IMR-90 (cell line): ENCODE results near the gene NDUFAF2. TPM values are rescaled to one million over a fixed set of nuclear protein-coding genes. Genes with fewer than 3 reads are reported as not detected.

Experiments used
- ATAC-seq: fragments of 200-7000 bp; cut with Tn5 transposase; 2 replicates; pipeline ENCODE4 v1.9.1; 2020; ENCODE audit warnings: low read depth, mild to moderate bottlenecking, moderate library complexity
- BruUV-seq: library from RNA; stranded (reverse); fragments of 400-500 nt; replicated peaks from 2 replicates; lab custom pipeline; 2021; lab: Mats Ljungman, UMichigan
- CTCF ChIA-PET: fragments of 300-600 bp; formaldehyde crosslinking; extraction: SDS; loops from one replicate; lab custom pipeline; 2021; ENCODE audit warnings: antibody characterized with exemption; lab: Yijun Ruan, JAX
- POLR2A ChIA-PET: fragments of 300-600 bp; sonication (Branson Sonifier 250); formaldehyde crosslinking; loops from one replicate; lab custom pipeline; 2022; ENCODE audit warnings: antibody characterized with exemption; ENCODE audit not compliant: unreplicated experiment; lab: Charles Lee
- DNase-seq: peaks from one replicate; pipeline ENCODE4 v3.0.0; 2013
- H2AFZ ChIP-seq: replicated peaks from 2 replicates; pipeline ENCODE3; 2013; ENCODE audit warnings: low read length, mild to moderate bottlenecking; ENCODE audit not compliant: poor library complexity
- H2AK5ac ChIP-seq: 2 replicates; pipeline ENCODE4 v1.6.1; 2013; ENCODE audit warnings: low read depth, low read length, inconsistent platforms
- H2AK9ac ChIP-seq: replicated peaks from 2 replicates; pipeline ENCODE3; 2013; ENCODE audit warnings: mild to moderate bottlenecking, low read depth, low read length, moderate library complexity; ENCODE audit not compliant: poor library complexity
- H2BK120ac ChIP-seq: 2 replicates; pipeline ENCODE4 v1.6.1; 2013; ENCODE audit warnings: low read depth, low read length, inconsistent platforms
- H2BK15ac ChIP-seq: 3 replicates; pipeline ENCODE4 v1.6.1; 2013; ENCODE audit warnings: low read depth, low read length, inconsistent platforms
- H2BK20ac ChIP-seq: 2 replicates; pipeline ENCODE4 v1.6.1; 2013; ENCODE audit warnings: low read depth, mild to moderate bottlenecking, inconsistent platforms, low read length, moderate library complexity
- H2BK5ac ChIP-seq: 2 replicates; pipeline ENCODE4 v1.6.1; 2013; ENCODE audit warnings: mild to moderate bottlenecking, low read depth, low read length, inconsistent platforms; ENCODE audit not compliant: poor library complexity, severe bottlenecking
- H3K14ac ChIP-seq: replicated peaks from 2 replicates; pipeline ENCODE4 v1.6.1; 2013; ENCODE audit warnings: low read depth, low read length, inconsistent platforms
- H3K18ac ChIP-seq: 2 replicates; pipeline ENCODE4 v1.6.1; 2013; ENCODE audit warnings: low read depth, low read length, control low read depth
- H3K23ac ChIP-seq: 2 replicates; pipeline ENCODE4 v1.6.1; 2013; ENCODE audit warnings: low read depth, low read length, inconsistent platforms
- H3K27ac ChIP-seq: 2 replicates; pipeline ENCODE4 v1.5.1; 2013; ENCODE audit warnings: mild to moderate bottlenecking, control low read depth, low read length; ENCODE audit not compliant: insufficient read depth
- H3K27me3 ChIP-seq: 2 replicates; pipeline ENCODE4 v1.6.1; 2013; ENCODE audit warnings: low read length; ENCODE audit not compliant: control insufficient read depth, insufficient read depth
- H3K36me3 ChIP-seq: 2 replicates; pipeline ENCODE4 v1.6.1; 2013; ENCODE audit warnings: low read length, mixed read lengths; ENCODE audit not compliant: control insufficient read depth, insufficient read depth
- H3K4ac ChIP-seq: 2 replicates; pipeline ENCODE4 v1.6.1; 2013; ENCODE audit warnings: low read depth, low read length, inconsistent platforms
- H3K4me1 ChIP-seq: 2 replicates; pipeline ENCODE4 v1.6.1; 2013; ENCODE audit warnings: low read length, mixed read lengths; ENCODE audit not compliant: control insufficient read depth, insufficient read depth
- H3K4me2 ChIP-seq: 2 replicates; pipeline ENCODE4 v1.6.1; 2013; ENCODE audit warnings: low read depth, mild to moderate bottlenecking, control low read depth, low read length, moderate library complexity
- H3K4me3 ChIP-seq: 2 replicates; pipeline ENCODE4 v1.5.1; 2013; ENCODE audit warnings: low read depth, mild to moderate bottlenecking, control low read depth, low read length, moderate library complexity; ENCODE audit not compliant: insufficient read depth
- H3K56ac ChIP-seq: 2 replicates; pipeline ENCODE4 v1.6.1; 2013; ENCODE audit warnings: low read length, inconsistent platforms; ENCODE audit not compliant: insufficient read depth; ENCODE audit errors: extremely low read depth
- H3K79me1 ChIP-seq, 2 experiments: 2 replicates each; pipeline ENCODE4 v1.6.1; 2013; ENCODE audit warnings: low read length in 2 of 2, inconsistent platforms in 1 of 2, low read depth in 1 of 2
- H3K9ac ChIP-seq: 2 replicates; pipeline ENCODE4 v1.6.1; 2013; ENCODE audit warnings: low read depth, low read length, control low read depth
- H3K9me1 ChIP-seq: 2 replicates; pipeline ENCODE4 v1.6.1; 2013; ENCODE audit warnings: low read length, inconsistent platforms; ENCODE audit not compliant: insufficient read depth
- H3K9me3 ChIP-seq: 2 replicates; pipeline ENCODE4 v1.6.1; 2013; ENCODE audit warnings: low read length; ENCODE audit not compliant: control insufficient read depth, insufficient read depth
- H4K20me1 ChIP-seq: 2 replicates; pipeline ENCODE4 v1.6.1; 2013; ENCODE audit warnings: low read length, inconsistent platforms; ENCODE audit not compliant: insufficient read depth
- H4K5ac ChIP-seq: 2 replicates; pipeline ENCODE4 v1.6.1; 2013; ENCODE audit warnings: mild to moderate bottlenecking, low read depth, low read length, control low read depth
- H4K8ac ChIP-seq, 2 experiments: 2 replicates each; pipeline ENCODE4 v1.6.1; 2013; ENCODE audit warnings: low read depth in 2 of 2, low read length in 2 of 2, control low read depth in 1 of 2, inconsistent platforms in 1 of 2
- H4K91ac ChIP-seq: 2 replicates; pipeline ENCODE4 v1.6.1; 2013; ENCODE audit warnings: low read depth, low read length, inconsistent platforms; ENCODE audit not compliant: insufficient read depth
- BHLHE40 ChIP-seq: fragments of 150-350 bp; IDR thresholded peaks from 2 replicates; pipeline ENCODE4 v1.6.1; 2016; ENCODE audit warnings: mild to moderate bottlenecking, low read depth, low read length
- CEBPB ChIP-seq: IDR thresholded peaks from 2 replicates; pipeline ENCODE4 v1.6.1; 2012; ENCODE audit warnings: low read depth, low read length, improper control_type of control experiment
- CHD1 ChIP-seq: IDR thresholded peaks from 2 replicates; pipeline ENCODE4 v1.6.1; 2012; ENCODE audit warnings: low read depth, low read length, improper control_type of control experiment
- FOS ChIP-seq: fragments of 150-350 bp; IDR thresholded peaks from 2 replicates; pipeline ENCODE4 v1.6.1; 2016; ENCODE audit warnings: low read depth, low read length
- MAFK ChIP-seq: IDR thresholded peaks from 2 replicates; pipeline ENCODE4 v1.6.1; 2012; ENCODE audit warnings: low read depth, low read length, improper control_type of control experiment
- MAZ ChIP-seq: IDR thresholded peaks from 2 replicates; pipeline ENCODE4 v1.6.1; 2012; ENCODE audit warnings: low read depth, mild to moderate bottlenecking, low read length, improper control_type of control experiment, moderate library complexity, borderline replicate concordance
- MXI1 ChIP-seq: IDR thresholded peaks from 2 replicates; pipeline ENCODE4 v1.6.1; 2012; ENCODE audit warnings: low read depth, mild to moderate bottlenecking, low read length, moderate library complexity, borderline replicate concordance
- NFE2L2 ChIP-seq: fragments of 150-350 bp; IDR thresholded peaks from 2 replicates; pipeline ENCODE4 v1.6.1; 2016; ENCODE audit warnings: low read depth, mild to moderate bottlenecking, low read length
- POLR2A ChIP-seq: IDR thresholded peaks from 2 replicates; pipeline ENCODE4 v1.6.1; 2012; ENCODE audit warnings: mild to moderate bottlenecking, low read depth, low read length
- RAD21 ChIP-seq: IDR thresholded peaks from 2 replicates; pipeline ENCODE4 v1.6.1; 2012; ENCODE audit warnings: low read length, improper control_type of control experiment
- RCOR1 ChIP-seq: IDR thresholded peaks from 2 replicates; pipeline ENCODE4 v1.6.1; 2012; ENCODE audit warnings: mild to moderate bottlenecking, low read length, improper control_type of control experiment; ENCODE audit not compliant: insufficient replicate concordance
- RFX5 ChIP-seq: IDR thresholded peaks from 2 replicates; pipeline ENCODE4 v1.8.0; 2012; ENCODE audit warnings: low read depth, mild to moderate bottlenecking, low read length, moderate library complexity
- SMC3 ChIP-seq: fragments of 150-350 bp; IDR thresholded peaks from 2 replicates; pipeline ENCODE4 v1.6.1; 2016; ENCODE audit warnings: low read depth, mild to moderate bottlenecking, antibody characterized with exemption, low read length, moderate library complexity
- WGBS, 2 experiments: methylation state at CpG; one replicate each; pipeline versions ENCODE4 v1.1.5 to v1.1.7; 2013; ENCODE audit warnings: missing lambda C conversion rate in 2 of 2; ENCODE audit not compliant: insufficient read length in 1 of 2; ENCODE audit errors: extremely low coverage in 2 of 2; 5-methylcytosine and 5-hydroxymethylcytosine counted together
- dilution Hi-C: fragments of 300-500 bp; cut with HindIII; formaldehyde crosslinking; loops from one replicate; pipeline ENCODE4 v1.14.3; 2018; ENCODE audit warnings: low sequenced_read_pairs; ENCODE audit not compliant: unreplicated experiment
- in situ Hi-C: fragments of 300-500 bp; cut with MboI; formaldehyde crosslinking; loops from 3 replicates; pipeline ENCODE4 v1.14.3; 2019; ENCODE audit warnings: low sequenced_read_pairs, inconsistent platforms, mixed read lengths
- intact Hi-C: fragments of 100-400 bp; cut with micrococcal nuclease; formaldehyde crosslinking; loops from 2 replicates; pipeline ENCODE4 v1.10.0; 2022
- polyA plus RNA-seq, 3 experiments: library from polyadenylated mRNA; depleted of rRNA; stranded (reverse); fragments of >200 nt; gene quantifications; 2 replicates each; pipeline ENCODE4 v1.2.3, GENCODE V29; 2012; ENCODE audit warnings: low replicate concordance in 1 of 3
- total RNA-seq: library from RNA; depleted of rRNA; stranded (reverse); fragments of >200 nt; gene quantifications from 2 replicates; pipeline ENCODE4 v1.2.3, GENCODE V29; 2012
- TF ChIP-seq, protein P1 (sequence below): fragments of 150-350 bp; IDR thresholded peaks from 2 replicates; pipeline ENCODE4 v1.6.1; 2017; ENCODE audit warnings: mild to moderate bottlenecking, antibody characterized with exemption, low read length, low read depth
- TF ChIP-seq, protein P2 (sequence below): fragments of 150-350 bp; IDR thresholded peaks from 2 replicates; pipeline ENCODE4 v1.6.1; 2016; ENCODE audit warnings: low read depth, mild to moderate bottlenecking, low read length, moderate library complexity, borderline replicate concordance

NDUFAF2 gene
- total and polyA plus RNA-seq, 2 of the 4 experiments (the other 2 are of a cell fraction) = 11.8 to 24.7 TPM

DNA sequence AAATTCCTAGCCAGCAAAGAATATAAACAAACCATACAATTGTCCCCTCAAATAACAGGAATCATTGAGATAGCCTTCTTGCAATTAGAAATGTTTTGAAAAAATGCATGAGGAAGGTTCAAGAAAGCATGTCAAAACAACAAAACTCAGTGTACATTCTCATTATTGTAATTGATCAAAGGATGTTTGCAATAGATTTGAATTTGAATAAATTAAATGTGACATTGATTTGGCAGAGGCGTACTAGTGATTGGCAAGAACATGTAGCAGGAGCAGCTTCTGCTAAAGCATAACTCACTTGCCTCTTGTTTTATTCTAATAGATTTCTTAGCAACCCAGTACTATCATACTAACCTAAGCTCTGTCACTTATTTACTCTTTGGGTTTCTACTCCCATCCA is 197.4 kb downstream of the NDUFAF2 start:
- Histone ChIP-seq H3K9me3 (no peaks in the 10 kb centered on the region), H3K27ac (no peak overlapping the region), H2BK20ac (no peak overlapping the region), H3K4me3 (no peak overlapping the region), H4K8ac (no peak overlapping the region), H4K91ac (no peak overlapping the region), H3K36me3 (no peaks in the 10 kb centered on the region), H4K20me1 (no peaks in the 10 kb centered on the region; the same call in 1 of the 2 replicates), H3K79me1 (peaks cover 0 to 3% of the 10 kb centered on the region in 2 experiments; a peak in 1 of 4 replicates), H3K27me3 (no peaks in the 10 kb centered on the region), H2BK5ac (no peak overlapping the region), H2AFZ (no peak overlapping the region), H3K4me1 (no peaks in the 10 kb centered on the region), H3K4ac (no peak overlapping the region), H3K23ac (no peak overlapping the region), H2AK5ac (no peak overlapping the region), H3K14ac (no peak overlapping the region), H3K9ac (no peak overlapping the region), H3K18ac (no peak overlapping the region), H3K9me1 (no peaks in the 10 kb centered on the region; the same call in 1 of the 2 replicates), H4K5ac (no peak overlapping the region), H2AK9ac (no peak overlapping the region), H2BK15ac (no peak overlapping the region), H3K4me2 (no peak overlapping the region), H2BK120ac (no peak overlapping the region), H3K56ac (no peak overlapping the region)
- DNase-seq (no peak), ATAC-seq (no peak)
- BruUV-seq = no TSS peak
- no CpG with 5 or more reads among the region's 1 CpG for WGBS, 2 experiments
- dilution Hi-C loops (no loop called here), in situ Hi-C loops (no loop called here), intact Hi-C loops (no loop called here)
- ChIA-PET POLR2A (no interaction called here), CTCF (no interaction called here)
- TF ChIP-seq RAD21 (no peak), CEBPB (no peak), MAZ (no peak), NFE2L2 (no peak), MXI1 (no peak), POLR2A (no peak), MAFK (no peak), RFX5 (no peak), FOS (no peak), BHLHE40 (no peak), RCOR1 (no peak), CHD1 (no peak), SMC3 (no peak)
- TF ChIP-seq, protein P1, sequence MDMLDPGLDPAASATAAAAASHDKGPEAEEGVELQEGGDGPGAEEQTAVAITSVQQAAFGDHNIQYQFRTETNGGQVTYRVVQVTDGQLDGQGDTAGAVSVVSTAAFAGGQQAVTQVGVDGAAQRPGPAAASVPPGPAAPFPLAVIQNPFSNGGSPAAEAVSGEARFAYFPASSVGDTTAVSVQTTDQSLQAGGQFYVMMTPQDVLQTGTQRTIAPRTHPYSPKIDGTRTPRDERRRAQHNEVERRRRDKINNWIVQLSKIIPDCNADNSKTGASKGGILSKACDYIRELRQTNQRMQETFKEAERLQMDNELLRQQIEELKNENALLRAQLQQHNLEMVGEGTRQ = no peak
- TF ChIP-seq, protein P2, sequence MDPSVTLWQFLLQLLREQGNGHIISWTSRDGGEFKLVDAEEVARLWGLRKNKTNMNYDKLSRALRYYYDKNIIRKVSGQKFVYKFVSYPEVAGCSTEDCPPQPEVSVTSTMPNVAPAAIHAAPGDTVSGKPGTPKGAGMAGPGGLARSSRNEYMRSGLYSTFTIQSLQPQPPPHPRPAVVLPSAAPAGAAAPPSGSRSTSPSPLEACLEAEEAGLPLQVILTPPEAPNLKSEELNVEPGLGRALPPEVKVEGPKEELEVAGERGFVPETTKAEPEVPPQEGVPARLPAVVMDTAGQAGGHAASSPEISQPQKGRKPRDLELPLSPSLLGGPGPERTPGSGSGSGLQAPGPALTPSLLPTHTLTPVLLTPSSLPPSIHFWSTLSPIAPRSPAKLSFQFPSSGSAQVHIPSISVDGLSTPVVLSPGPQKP = no peak
